Activated CD8-positive, alpha-beta memory T cell treated with anti-CD3 and anti-CD28 coated beads for 4 hours (primary cell): Measurements from ENCODE around the gene COL20A1.
"Not testable (repeated sequence)": the region's sequence is repeated elsewhere in the genome, so short reads cannot be mapped to it uniquely, and the experiment has no call there.

ENCODE experiments used
- DNase-seq, 2 donors: peaks; one replicate each; pipeline ENCODE4 v3.0.0-alpha.2; 2020; ENCODE audit warnings: low read depth in 2 of 2

The COL20A1 gene

GRCh38 chr20:63333241-63333836, 40.4 kb downstream of the COL20A1 start:
- DNase-seq, result no peak

DNA sequence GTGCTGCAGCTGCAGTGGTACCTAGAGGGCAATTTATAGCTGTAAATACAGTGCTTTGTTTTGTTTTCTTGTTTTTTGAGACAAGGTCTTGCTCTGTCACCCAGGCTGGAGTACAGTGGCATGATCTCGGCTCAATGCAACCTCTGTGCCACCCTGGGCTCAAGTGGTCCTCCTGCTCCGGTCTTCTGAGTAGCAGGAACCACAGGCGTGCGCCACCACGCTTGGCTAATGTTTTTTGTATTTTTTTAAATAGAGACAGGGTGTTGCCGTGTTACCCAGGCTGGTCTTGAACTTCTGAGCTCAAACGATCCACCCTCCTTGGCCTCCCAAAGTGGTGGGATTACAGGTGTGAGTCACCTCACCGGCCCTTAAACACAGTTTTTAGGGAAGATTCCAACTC, 41.4 kb downstream of the COL20A1 start:
- DNase-seq, result no peak

- DNase-seq, result not testable (repeated sequence)
Measured at GRCh38 chr20:63335060-63335459, 42.1 kb downstream of the COL20A1 start.

- DNase-seq, result no peak
Measured at GRCh38 chr20:63335711-63336110, 42.7 kb downstream of the COL20A1 start.

DNA sequence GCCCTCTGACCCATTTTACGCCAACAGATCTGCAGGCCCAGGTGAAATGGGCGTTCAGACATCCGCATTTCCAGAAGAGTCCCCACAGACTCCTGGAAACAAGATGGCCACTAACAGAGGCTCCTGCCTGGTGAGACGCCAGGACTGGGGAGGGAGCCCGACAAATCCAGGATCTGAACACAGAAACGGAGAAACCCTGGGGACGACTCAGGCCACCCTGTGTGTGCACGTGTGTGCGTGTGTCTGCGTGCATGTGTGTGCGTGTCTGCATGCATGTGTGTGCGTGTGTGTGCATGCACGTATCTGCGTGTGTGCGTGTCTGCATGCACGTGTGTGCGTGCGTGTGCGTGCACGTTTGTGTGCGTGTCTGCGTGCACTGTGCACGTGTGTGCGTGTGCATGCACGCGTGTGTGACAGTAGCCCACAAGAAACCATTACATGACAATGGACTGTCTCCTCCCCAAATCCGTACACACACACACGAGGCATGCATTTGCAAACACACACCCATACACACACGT, 43.3 kb downstream of the COL20A1 start:
- no peak for DNase-seq

GRCh38 chr20:63337786-63338420, 44.9 kb downstream of the COL20A1 start:
- DNase-seq, result no peak

GRCh38 chr20:63339154-63340094, 46.4 kb downstream of the COL20A1 start:
- DNase-seq, result not testable (repeated sequence)

- not testable (repeated sequence) for DNase-seq
Measured at GRCh38 chr20:63340158-63340688, 47.2 kb downstream of the COL20A1 start.

GRCh38 chr20:63342561-63343459, 49.8 kb downstream of the COL20A1 start:
- no peak for DNase-seq

- no peak for DNase-seq
Measured at GRCh38 chr20:63343460-63344445, 50.8 kb downstream of the COL20A1 start.

GRCh38 chr20:63344616-63345327, 51.8 kb downstream of the COL20A1 start:
- no peak for DNase-seq

DNA sequence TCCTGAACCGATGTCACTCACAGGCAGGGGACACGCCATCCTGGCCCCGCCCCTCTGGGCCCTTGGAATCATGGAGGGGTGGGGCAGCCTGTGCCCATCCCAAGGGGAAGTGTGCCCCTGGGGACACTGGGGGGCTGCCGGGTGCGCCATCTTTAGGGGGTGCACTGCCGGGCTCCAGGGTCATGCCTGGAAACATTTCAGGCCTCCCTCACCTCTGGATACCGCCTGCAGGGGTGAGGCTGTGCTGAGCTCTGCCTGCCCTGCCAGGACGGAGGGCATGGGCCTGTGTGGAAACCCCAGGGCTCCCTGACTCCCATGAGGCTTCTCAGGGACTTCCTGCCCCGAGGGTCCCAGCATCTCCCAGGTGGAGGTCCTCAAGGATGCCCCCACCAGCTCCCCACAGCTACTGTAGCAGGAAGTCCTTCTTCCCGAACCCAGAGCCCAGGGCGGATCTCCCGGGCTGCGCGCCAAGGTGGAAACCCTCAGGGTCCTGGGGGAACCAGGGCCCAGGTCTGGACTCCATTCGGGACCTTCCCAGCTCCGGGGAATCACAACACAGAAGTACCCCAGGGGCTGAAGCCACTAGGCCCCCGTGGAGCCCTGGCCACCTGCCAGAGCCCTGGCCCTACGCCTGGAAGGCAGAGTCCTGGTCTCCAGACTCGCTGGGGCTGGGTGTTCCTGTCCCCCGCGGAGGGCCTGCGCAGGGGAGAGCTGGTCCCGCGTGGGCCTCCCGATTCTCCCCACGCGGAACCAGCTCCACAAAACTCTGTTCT, 52.5 kb downstream of the COL20A1 start:
- DNase-seq, result no peak

DNA sequence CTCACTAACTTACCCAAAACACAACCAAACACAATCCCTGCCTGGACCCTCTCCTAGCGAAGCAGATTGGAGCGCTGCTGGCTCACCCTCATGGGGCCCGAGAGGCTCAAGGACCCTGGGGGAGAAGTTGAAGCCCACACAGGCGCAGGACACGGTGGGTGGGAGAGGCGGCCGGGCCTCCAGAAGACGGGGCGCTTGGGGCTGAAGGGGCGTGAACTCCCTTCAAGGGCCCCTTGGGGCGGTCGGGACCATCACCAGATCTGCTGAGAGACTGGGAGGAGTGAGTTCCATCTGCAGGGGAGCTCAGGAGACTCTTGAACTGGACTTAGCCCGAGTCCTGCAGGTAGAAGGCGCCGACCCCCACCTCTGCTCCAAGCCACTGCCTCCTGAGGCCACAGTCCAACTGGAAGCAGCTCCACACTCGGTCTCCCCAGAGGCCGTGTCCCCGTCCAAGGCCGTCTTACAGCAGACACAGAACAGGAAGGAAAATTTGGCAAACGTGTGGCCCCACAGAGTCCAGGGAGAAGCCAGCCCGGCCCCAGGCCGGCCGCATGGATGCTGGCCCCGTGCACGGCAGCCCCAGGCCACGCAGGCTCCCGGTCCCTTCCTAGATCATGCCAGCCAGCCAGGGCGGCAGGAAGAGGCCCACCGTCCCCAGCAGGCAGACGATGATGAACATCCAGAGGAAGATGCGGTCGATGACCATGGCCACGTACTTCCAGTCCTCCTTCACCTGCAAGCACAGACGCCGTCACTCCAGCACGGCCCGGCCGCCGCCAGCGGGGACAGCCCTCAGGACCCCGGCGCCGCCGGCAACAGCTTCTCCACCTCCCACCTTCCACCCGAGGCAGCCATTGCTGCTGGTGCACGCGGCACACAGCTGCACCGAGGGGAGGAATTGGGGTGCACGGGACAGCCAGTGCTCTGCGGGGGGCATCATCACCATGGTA, 53.4 kb downstream of the COL20A1 start:
- DNase-seq, result no peak

DNA sequence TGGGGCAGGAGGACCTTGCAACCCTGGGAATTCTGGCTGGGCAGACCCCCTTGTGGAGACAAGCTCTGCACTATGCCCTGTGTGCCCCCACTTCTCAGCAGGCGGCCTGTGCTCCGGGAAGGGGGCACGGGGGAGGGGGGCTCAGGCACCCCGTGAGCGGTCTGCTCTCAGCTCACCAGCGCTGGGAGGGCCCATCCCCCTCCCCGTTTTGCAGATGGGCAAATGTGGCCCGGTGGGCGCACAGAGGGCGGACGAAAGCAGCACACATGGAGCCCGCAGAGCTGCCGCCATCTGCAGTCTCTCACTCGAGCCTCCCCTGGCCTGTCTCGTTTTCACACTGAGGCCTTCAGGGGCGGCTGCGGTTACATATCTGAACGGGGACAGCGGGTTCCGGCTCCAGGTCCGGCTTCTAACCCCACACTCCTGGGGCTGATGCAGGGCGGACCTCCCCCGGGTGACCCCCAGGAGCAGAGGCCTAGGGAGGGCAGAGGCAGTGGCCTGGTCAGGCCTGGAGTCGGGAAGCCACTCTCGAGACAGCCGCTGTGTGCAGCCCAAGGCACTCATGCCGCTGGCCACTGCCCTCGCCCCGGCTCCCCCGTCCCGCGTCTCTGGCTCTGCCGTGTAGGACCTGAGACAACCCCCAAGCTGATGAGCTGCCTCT, 54.2 kb downstream of the COL20A1 start:
- DNase-seq, result no peak

- no peak for DNase-seq
Measured at GRCh38 chr20:63347950-63348827, 55.2 kb downstream of the COL20A1 start.
